WTC11 (cell line): ENCODE results near the gene AMDHD2. TPM values are rescaled to one million over a fixed set of nuclear protein-coding genes. Genes with fewer than 3 reads are reported as not detected.

Experiments
- ATAC-seq: fragments of 200-7000 bp; cut with Tn5 transposase; 2 replicates; pipeline ENCODE4 v1.10.0; 2021; ENCODE audit warnings: mild to moderate bottlenecking, moderate library complexity
- CTCF ChIA-PET: fragments of 300-600 bp; sonication (Branson Sonifier 250); formaldehyde crosslinking; loops from one replicate; lab custom pipeline; 2021; ENCODE audit warnings: antibody characterized with exemption; lab: Charles Lee
- POLR2A ChIA-PET: fragments of 350-600 bp; sonication (Branson Sonifier 250); formaldehyde crosslinking; loops from one replicate; lab custom pipeline; 2021; ENCODE audit warnings: antibody characterized with exemption; lab: Charles Lee
- DNase-seq: peaks from one replicate; pipeline ENCODE4 v3.0.0; 2021; ENCODE audit warnings: low spot score
- H3K27ac Mint-ChIP-seq: 2 replicates; pipeline ENCODE4 v1.8.0; 2021; ENCODE audit warnings: mixed read lengths
- H3K27me3 Mint-ChIP-seq: 2 replicates; pipeline ENCODE4 v1.8.0; 2021; ENCODE audit warnings: low read depth, mild to moderate bottlenecking, moderate library complexity, mixed read lengths
- H3K36me3 Mint-ChIP-seq: 2 replicates; pipeline ENCODE4 v1.8.0; 2021; ENCODE audit warnings: mixed read lengths
- H3K4me1 Mint-ChIP-seq: 2 replicates; pipeline ENCODE4 v1.8.0; 2022; ENCODE audit warnings: mixed read lengths
- H3K4me3 Mint-ChIP-seq: 2 replicates; pipeline ENCODE4 v1.8.0; 2021; ENCODE audit warnings: mild to moderate bottlenecking, moderate library complexity, mixed read lengths
- H3K9me3 Mint-ChIP-seq: 2 replicates; pipeline ENCODE4 v1.8.0; 2021; ENCODE audit warnings: mixed read lengths
- AFF4 ChIP-seq: sonication (generic); formaldehyde crosslinking; IDR thresholded peaks from 2 replicates; pipeline ENCODE4 v1.8.1; 2023; ENCODE audit warnings: mild to moderate bottlenecking, missing genetic modification reagents, borderline replicate concordance
- CREM ChIP-seq: sonication (generic); formaldehyde crosslinking; IDR thresholded peaks from 2 replicates; pipeline ENCODE4 v1.8.1; 2022; ENCODE audit warnings: mild to moderate bottlenecking, missing genetic modification reagents, moderate library complexity
- E2F1 ChIP-seq: sonication (generic); formaldehyde crosslinking; IDR thresholded peaks from 2 replicates; pipeline ENCODE4 v1.8.0; 2022; ENCODE audit warnings: mild to moderate bottlenecking, missing genetic modification reagents
- E2F4 ChIP-seq: sonication (generic); formaldehyde crosslinking; IDR thresholded peaks from 2 replicates; pipeline ENCODE4 v1.8.1; 2022; ENCODE audit warnings: low read depth, mild to moderate bottlenecking, moderate library complexity, missing genetic modification reagents, borderline replicate concordance
- E2F5 ChIP-seq: sonication (generic); formaldehyde crosslinking; IDR thresholded peaks from 2 replicates; pipeline ENCODE4 v1.8.1; 2022; ENCODE audit warnings: mild to moderate bottlenecking, moderate library complexity, missing genetic modification reagents
- ERG ChIP-seq: fragments of 250-450 bp; sonication (Bioruptor Pico); IDR thresholded peaks from 2 replicates; pipeline ENCODE4 v1.8.0; 2021; ENCODE audit warnings: mild to moderate bottlenecking
- FOXJ3 ChIP-seq: sonication (generic); formaldehyde crosslinking; IDR thresholded peaks from 2 replicates; pipeline ENCODE4 v1.9.0; 2021; ENCODE audit warnings: missing genetic modification reagents, mild to moderate bottlenecking, borderline replicate concordance
- FOXK1 ChIP-seq: sonication (generic); formaldehyde crosslinking; IDR thresholded peaks from 2 replicates; pipeline ENCODE4 v1.8.0; 2022; ENCODE audit warnings: mild to moderate bottlenecking, moderate library complexity, missing genetic modification reagents
- IRF1 ChIP-seq: sonication (generic); formaldehyde crosslinking; IDR thresholded peaks from 2 replicates; pipeline ENCODE4 v1.8.0; 2023; ENCODE audit warnings: missing genetic modification reagents
- KAT7 ChIP-seq: sonication (generic); formaldehyde crosslinking; IDR thresholded peaks from 2 replicates; pipeline ENCODE4 v1.8.1; 2023; ENCODE audit warnings: missing genetic modification reagents, mild to moderate bottlenecking, borderline replicate concordance
- MAX ChIP-seq: sonication (generic); formaldehyde crosslinking; IDR thresholded peaks from 2 replicates; pipeline ENCODE4 v1.8.0; 2022; ENCODE audit warnings: mild to moderate bottlenecking, missing genetic modification reagents
- NFYB ChIP-seq: sonication (generic); formaldehyde crosslinking; conservative IDR thresholded peaks from 2 replicates; pipeline ENCODE4 v1.8.0; 2022; ENCODE audit warnings: low read depth, missing genetic modification reagents
- OVOL2 ChIP-seq: fragments of 250-450 bp; sonication (Bioruptor Pico); IDR thresholded peaks from 2 replicates; pipeline ENCODE4 v1.9.0; 2021; ENCODE audit warnings: mild to moderate bottlenecking, borderline replicate concordance
- SMAD4 ChIP-seq: sonication (generic); formaldehyde crosslinking; IDR thresholded peaks from 2 replicates; pipeline ENCODE4 v1.8.0; 2022; ENCODE audit warnings: mild to moderate bottlenecking, missing genetic modification reagents
- STAT6 ChIP-seq: sonication (generic); formaldehyde crosslinking; conservative IDR thresholded peaks from 2 replicates; pipeline ENCODE4 v1.8.1; 2023; ENCODE audit warnings: mild to moderate bottlenecking, low read depth, missing genetic modification reagents, moderate library complexity
- ZBTB21 ChIP-seq: sonication (generic); formaldehyde crosslinking; IDR thresholded peaks from 2 replicates; pipeline ENCODE4 v1.8.1; 2023; ENCODE audit warnings: mild to moderate bottlenecking, missing genetic modification reagents, borderline replicate concordance
- ZNF219 ChIP-seq: sonication (generic); formaldehyde crosslinking; IDR thresholded peaks from 2 replicates; pipeline ENCODE4 v1.8.0; 2023; ENCODE audit warnings: missing genetic modification reagents, mild to moderate bottlenecking, borderline replicate concordance
- ZNF396 ChIP-seq: fragments of 250-450 bp; sonication (Bioruptor Pico); IDR thresholded peaks from 2 replicates; pipeline ENCODE4 v1.8.0; 2021; ENCODE audit warnings: mild to moderate bottlenecking, moderate library complexity, borderline replicate concordance
- ZNF512 ChIP-seq: sonication (generic); formaldehyde crosslinking; IDR thresholded peaks from 2 replicates; pipeline ENCODE4 v1.8.1; 2022; ENCODE audit warnings: missing genetic modification reagents, borderline replicate concordance
- total RNA-seq: library from RNA; stranded (reverse); gene quantifications from 3 replicates; pipeline ENCODE4 v1.2.3, GENCODE V29; 2021

Gene AMDHD2
- total RNA-seq, 1 experiment from 2014 or later = 70.9 TPM

- TF ChIP-seq ZNF512 (CRISPR knock-in tag) (no peak), E2F4 (no peak), ZNF396 (CRISPR knock-in tag) (no peak), FOXK1 (CRISPR knock-in tag) (no peak), E2F1 (CRISPR knock-in tag) (no peak), AFF4 (no peak), ZNF219 (no peak), OVOL2 (CRISPR knock-in tag) (no peak), ERG (CRISPR knock-in tag) (no peak), ZBTB21 (no peak), MAX (CRISPR knock-in tag) (no peak)
Measured at GRCh38 chr16:2480948-2481347, 39.2 kb upstream of the AMDHD2 start (continued).

- Mint-ChIP-seq H3K36me3 (no peaks in the 10 kb centered on the region), H3K27ac (peak overlapping the region; percentile 89), H3K4me1 (no peaks in the 10 kb centered on the region), H3K9me3 (no peaks in the 10 kb centered on the region), H3K27me3 (peaks cover 7% of the 10 kb centered on the region), H3K4me3 (no peak overlapping the region)
- ChIA-PET CTCF (interaction anchor here (0.7 to 2.1 kb wide), 2 partner anchors 20 kb away, joined by 3 to 8 read pairs; no protein-coding TSS in a partner anchor), POLR2A (no interaction called here)
- DNase-seq (no peak), ATAC-seq (no peak)
- TF ChIP-seq CREM (CRISPR knock-in tag) = no peak
- TF ChIP-seq IRF1 (CRISPR knock-in tag) = no peak
- no peak for TF ChIP-seq E2F5 (CRISPR knock-in tag)
- no peak for TF ChIP-seq SMAD4
- no peak for TF ChIP-seq KAT7 (CRISPR knock-in tag)
- no peak for TF ChIP-seq ZBTB21
- TF ChIP-seq STAT6 = no peak
- TF ChIP-seq FOXJ3 (CRISPR knock-in tag) = no peak
- no peak for TF ChIP-seq NFYB (CRISPR knock-in tag)
Measured at GRCh38 chr16:2481676-2482075, 38.5 kb upstream of the AMDHD2 start.
